Activated CD8-positive, alpha-beta memory T cell treated with anti-CD3 and anti-CD28 coated beads, Interleukin-2, amount 50 U/mL, for 48 hours (primary cell): ENCODE results near the gene TNFRSF25.

Experiments used
- DNase-seq: peaks from one replicate; pipeline ENCODE4 v3.0.0-alpha.2; 2020

Gene TNFRSF25

GRCh38 chr1:6414443-6414844, 51.5 kb downstream of the TNFRSF25 start:
- no peak for DNase-seq

GRCh38 chr1:6412896-6413295, 53.1 kb downstream of the TNFRSF25 start:
- no peak for DNase-seq
